Progenitor cell of endocrine pancreas (in vitro differentiated cells): ENCODE measurements around the gene DAZAP1. TPM values are rescaled to one million over a fixed set of nuclear protein-coding genes. Genes with fewer than 3 reads are reported as not detected.

ENCODE experiments used
- DNase-seq: peaks from one replicate; pipeline ENCODE4 v3.0.0; 2021; ENCODE audit warnings: low spot score; ENCODE audit not compliant: unreplicated experiment
- H3K27ac Mint-ChIP-seq: 2 replicates; pipeline ENCODE4 v1.8.0; 2021; ENCODE audit warnings: mild to moderate bottlenecking, moderate library complexity, mixed read lengths
- H3K27me3 Mint-ChIP-seq: 2 replicates; pipeline ENCODE4 v1.8.0; 2021; ENCODE audit warnings: mixed read lengths
- H3K36me3 Mint-ChIP-seq: 2 replicates; pipeline ENCODE4 v1.8.0; 2022; ENCODE audit warnings: mixed read lengths; ENCODE audit not compliant: insufficient read depth
- H3K4me1 Mint-ChIP-seq: 2 replicates; pipeline ENCODE4 v1.8.0; 2021; ENCODE audit warnings: low read depth, mixed read lengths
- H3K4me3 Mint-ChIP-seq: 2 replicates; pipeline ENCODE4 v1.8.0; 2021; ENCODE audit warnings: low read depth, mild to moderate bottlenecking, moderate library complexity, mixed read lengths
- H3K9me3 Mint-ChIP-seq: 2 replicates; pipeline ENCODE4 v1.8.0; 2021; ENCODE audit warnings: low read depth, mixed read lengths
- total RNA-seq: library from RNA; stranded (reverse); gene quantifications from 2 replicates; pipeline ENCODE4 v1.2.1, GENCODE V29; 2021
- TF ChIP-seq, protein P1 (sequence below): fragments of 200-600 bp; sonication (generic); IDR thresholded peaks from one replicate; pipeline ENCODE4 v1.5.0; 2021; ENCODE audit warnings: antibody characterized with exemption, mild to moderate bottlenecking; ENCODE audit not compliant: unreplicated experiment

DAZAP1 gene
- total RNA-seq, 1 donor from 2014 or later, result 131 TPM

DNA sequence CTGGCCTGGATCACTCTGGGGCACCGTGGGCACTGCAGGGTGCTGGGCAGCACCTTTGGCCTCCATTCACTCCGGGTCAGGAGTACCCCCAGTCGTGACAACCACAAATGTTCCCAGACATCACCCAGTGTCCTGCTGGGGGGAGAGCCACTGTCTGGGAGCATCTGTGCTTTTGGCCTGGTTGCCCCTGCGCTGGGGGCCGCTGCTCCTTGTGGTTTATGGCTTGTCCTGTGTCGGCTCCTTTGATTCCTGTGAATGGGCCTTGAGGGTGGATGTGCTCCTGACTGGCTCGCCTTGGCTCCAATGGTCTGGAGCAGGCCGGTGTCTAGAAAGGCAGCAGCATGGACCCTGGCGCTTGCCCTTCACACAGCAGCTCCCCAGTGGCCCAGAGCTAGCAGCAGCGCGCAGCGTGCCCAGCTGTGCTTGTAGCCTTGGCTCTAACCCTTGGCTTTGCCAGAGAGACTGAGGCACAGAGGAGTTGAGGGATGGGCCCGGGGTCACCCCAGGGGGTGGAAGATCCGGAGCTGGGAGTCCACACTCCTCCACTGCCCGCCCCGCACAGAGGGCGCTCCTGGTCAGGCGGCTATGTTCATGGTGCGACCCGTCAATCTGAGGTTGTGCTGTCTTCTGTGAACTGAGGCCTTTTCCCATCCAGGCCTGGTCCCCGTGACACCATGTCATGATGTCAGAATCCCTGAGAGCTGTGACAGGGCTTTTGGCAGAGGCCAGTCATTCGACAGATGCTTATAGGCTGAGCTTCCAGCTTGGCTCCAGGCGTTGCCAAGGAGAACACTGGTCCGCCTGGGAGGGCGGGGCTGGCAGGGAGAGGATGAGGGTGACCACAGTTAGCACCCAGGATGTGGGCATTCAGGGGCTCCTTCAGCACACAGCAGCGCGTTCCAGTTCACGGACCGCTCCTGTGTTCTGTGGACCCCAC, 4.1 kb downstream of the DAZAP1 start:
- Mint-ChIP-seq H3K27ac (no peak overlapping the region), H3K9me3 (no peaks in the 10 kb centered on the region), H3K4me1 (peaks cover 37% of the 10 kb centered on the region), H3K36me3 (peaks cover 4% of the 10 kb centered on the region), H3K4me3 (no peak overlapping the region), H3K27me3 (no peaks in the 10 kb centered on the region)
- TF ChIP-seq, protein P1, sequence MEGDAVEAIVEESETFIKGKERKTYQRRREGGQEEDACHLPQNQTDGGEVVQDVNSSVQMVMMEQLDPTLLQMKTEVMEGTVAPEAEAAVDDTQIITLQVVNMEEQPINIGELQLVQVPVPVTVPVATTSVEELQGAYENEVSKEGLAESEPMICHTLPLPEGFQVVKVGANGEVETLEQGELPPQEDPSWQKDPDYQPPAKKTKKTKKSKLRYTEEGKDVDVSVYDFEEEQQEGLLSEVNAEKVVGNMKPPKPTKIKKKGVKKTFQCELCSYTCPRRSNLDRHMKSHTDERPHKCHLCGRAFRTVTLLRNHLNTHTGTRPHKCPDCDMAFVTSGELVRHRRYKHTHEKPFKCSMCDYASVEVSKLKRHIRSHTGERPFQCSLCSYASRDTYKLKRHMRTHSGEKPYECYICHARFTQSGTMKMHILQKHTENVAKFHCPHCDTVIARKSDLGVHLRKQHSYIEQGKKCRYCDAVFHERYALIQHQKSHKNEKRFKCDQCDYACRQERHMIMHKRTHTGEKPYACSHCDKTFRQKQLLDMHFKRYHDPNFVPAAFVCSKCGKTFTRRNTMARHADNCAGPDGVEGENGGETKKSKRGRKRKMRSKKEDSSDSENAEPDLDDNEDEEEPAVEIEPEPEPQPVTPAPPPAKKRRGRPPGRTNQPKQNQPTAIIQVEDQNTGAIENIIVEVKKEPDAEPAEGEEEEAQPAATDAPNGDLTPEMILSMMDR, result no peak
- DNase-seq, result no peak

GRCh38 chr19:1412323-1412923, 5.0 kb downstream of the DAZAP1 start:
- no peaks in the 10 kb centered on the region for H3K9me3 Mint-ChIP-seq
- TF ChIP-seq, protein P1, result no peak
- no peak overlapping the region for H3K27ac Mint-ChIP-seq
- DNase-seq, result no peak
- H3K36me3 Mint-ChIP-seq, result peaks cover 6% of the 10 kb centered on the region
- H3K27me3 Mint-ChIP-seq, result no peaks in the 10 kb centered on the region
- peaks cover 42% of the 10 kb centered on the region for H3K4me1 Mint-ChIP-seq
- no peak overlapping the region for H3K4me3 Mint-ChIP-seq

- Mint-ChIP-seq H3K27ac (peak overlapping the region; percentile 84), H3K27me3 (no peaks in the 10 kb centered on the region), H3K4me3 (no peak overlapping the region), H3K4me1 (peaks cover 49% of the 10 kb centered on the region), H3K9me3 (no peaks in the 10 kb centered on the region), H3K36me3 (peaks cover 8% of the 10 kb centered on the region)
- DNase-seq, result no peak
- TF ChIP-seq, protein P1, result no peak
Measured at GRCh38 chr19:1412995-1413800, 5.8 kb downstream of the DAZAP1 start.

- H3K36me3 Mint-ChIP-seq, result peaks cover 11% of the 10 kb centered on the region
- H3K9me3 Mint-ChIP-seq, result no peaks in the 10 kb centered on the region
- H3K4me3 Mint-ChIP-seq, result peak overlapping the region; percentile 64
- H3K4me1 Mint-ChIP-seq, result peaks cover 31% of the 10 kb centered on the region
- DNase-seq, result no peak
- TF ChIP-seq, protein P1, result no peak
- H3K27me3 Mint-ChIP-seq, result no peaks in the 10 kb centered on the region
- peak overlapping the region; percentile 99 for H3K27ac Mint-ChIP-seq
Measured at GRCh38 chr19:1416014-1416841, 8.8 kb downstream of the DAZAP1 start.
